HG02870 (cell line): ENCODE data around the gene PLOD1.
A peak's percentile ranks its signal among the peaks of the same experiment; 100 is the strongest.
"Not testable (repeated sequence)": the region's sequence is repeated elsewhere in the genome, so short reads cannot be mapped to it uniquely, and the experiment has no call there.

Experiments
- ATAC-seq: cut with Tn5 transposase; IDR thresholded peaks from one replicate; pipeline ENCODE4 v1.9.1; 2021; ENCODE audit warnings: mild to moderate bottlenecking, moderate library complexity; ENCODE audit not compliant: unreplicated experiment

The PLOD1 gene

GRCh38 chr1:11934302-11935056, at the start of gene PLOD1:
Gene PLOD1, plus strand, starts transcription at chr1:11934717. Its CDS starts 63 bp downstream, at chr1:11934780.
- peak; percentile 78 for ATAC-seq

DNA sequence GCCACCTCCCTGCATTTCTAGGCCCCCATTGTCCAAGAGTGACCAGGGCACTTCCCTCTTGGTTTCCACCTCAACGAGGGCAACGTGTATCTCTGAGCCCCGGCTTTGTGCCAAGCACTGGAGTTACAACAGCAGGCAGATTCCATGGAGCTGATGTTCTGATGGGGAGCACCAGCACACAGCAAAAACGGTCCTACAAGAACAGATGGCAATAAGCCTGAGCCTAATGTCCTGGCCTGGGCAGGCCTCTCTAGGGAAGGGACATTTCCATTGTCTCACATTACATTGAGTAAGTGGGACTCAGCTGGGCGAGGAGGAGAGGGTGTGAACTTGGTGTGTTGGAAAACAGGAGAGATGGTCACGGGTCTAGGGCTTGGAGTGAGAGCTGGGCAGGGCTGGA, 48.6 kb upstream of the PLOD1 start:
- no peak for ATAC-seq

DNA sequence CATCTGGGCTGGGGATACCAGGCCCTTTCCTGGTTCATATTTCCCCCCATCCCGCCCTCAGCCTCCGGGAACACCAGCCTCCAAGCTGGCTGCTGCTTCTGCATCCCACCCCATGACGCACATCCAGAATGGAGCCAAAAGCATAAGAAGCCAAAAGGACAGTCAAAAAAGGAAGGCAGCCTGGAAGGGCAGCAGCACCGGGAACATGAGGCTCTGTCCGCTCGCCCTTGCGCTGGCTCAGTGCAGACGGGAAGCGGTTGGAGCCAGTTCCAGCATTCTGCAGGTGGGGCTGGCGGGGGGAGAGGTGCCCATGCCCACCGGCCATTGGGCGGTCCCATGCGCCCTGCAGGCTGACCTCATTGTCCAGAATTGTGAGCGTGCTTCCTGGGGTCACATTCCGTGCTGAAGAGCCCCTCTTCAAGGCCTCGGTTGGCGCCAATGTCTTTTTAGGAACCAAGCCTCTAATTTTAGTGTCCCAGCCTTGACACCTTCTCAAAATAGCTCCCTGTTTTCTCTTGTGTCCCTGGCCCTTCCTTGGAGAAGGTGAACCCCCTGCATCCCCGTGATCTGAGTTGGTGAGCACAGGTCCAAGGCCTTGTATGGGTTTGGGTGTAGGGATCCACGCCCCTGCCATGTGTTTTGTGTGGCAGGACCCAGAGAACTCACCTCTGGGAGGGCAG, 47.4 kb upstream of the PLOD1 start:
- ATAC-seq: no peak

DNA sequence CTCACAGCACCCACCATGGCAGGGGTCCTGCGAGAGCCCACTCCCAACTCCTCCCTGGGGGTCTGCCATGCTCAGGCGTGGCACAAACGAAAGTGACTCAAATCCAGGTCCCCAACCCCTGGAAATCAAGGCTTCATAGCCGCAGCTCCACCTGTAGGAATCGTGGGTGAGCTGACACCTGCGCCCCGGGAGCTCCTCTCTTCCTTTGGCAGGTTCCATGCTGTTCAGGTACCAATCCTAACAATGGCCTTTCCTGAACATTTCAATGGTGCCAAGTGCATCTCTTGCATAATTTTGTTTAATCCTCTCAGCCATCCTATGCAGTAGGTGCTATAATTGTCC, 46.9 kb upstream of the PLOD1 start:
- no peak for ATAC-seq

- ATAC-seq: no peak
Measured at GRCh38 chr1:11888206-11888876, 46.2 kb upstream of the PLOD1 start.

DNA sequence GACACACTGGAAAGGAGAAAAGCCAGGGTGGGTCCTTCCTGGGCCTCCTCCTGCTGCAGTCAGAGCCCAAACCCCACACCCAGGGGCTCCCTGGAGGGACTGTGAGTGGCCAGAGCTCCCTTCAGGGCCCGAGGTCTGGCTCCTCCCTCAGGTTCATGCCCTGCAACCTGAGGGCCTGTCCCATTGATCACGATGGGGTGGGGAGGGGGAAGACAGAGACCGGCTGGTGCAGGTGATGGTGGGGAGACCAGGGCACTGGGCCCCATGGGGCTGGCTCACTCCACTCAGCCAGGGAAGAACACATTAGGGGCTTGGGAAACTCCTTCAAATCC, 45.7 kb upstream of the PLOD1 start:
- no peak for ATAC-seq

GRCh38 chr1:11891433-11892186, 42.9 kb upstream of the PLOD1 start:
- ATAC-seq: no peak

- no peak for ATAC-seq
Measured at GRCh38 chr1:11893907-11894251, 40.6 kb upstream of the PLOD1 start.

DNA sequence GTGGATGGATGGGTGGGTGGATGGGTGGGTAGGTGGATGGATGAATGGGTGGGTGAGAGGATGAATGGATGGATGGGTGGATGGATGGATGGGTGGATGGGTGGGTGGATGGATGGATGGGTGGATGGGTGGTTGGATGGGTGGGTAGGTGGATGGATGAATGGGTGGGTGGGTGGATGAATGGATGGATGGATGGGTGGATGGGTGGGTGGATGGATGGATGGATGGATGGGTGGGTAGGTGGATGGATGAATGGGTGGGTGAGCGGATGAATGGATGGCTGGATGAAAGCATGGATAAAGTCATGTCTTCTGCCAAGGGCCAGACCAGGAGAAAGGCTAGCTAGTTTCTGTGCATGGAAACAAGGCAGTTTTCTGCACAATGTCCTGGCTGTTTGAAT, 40.0 kb upstream of the PLOD1 start:
- ATAC-seq: not testable (repeated sequence)

- ATAC-seq: no peak
Measured at GRCh38 chr1:11898086-11898785, 36.3 kb upstream of the PLOD1 start.

GRCh38 chr1:11898831-11899467, 35.6 kb upstream of the PLOD1 start:
- ATAC-seq: no peak

DNA sequence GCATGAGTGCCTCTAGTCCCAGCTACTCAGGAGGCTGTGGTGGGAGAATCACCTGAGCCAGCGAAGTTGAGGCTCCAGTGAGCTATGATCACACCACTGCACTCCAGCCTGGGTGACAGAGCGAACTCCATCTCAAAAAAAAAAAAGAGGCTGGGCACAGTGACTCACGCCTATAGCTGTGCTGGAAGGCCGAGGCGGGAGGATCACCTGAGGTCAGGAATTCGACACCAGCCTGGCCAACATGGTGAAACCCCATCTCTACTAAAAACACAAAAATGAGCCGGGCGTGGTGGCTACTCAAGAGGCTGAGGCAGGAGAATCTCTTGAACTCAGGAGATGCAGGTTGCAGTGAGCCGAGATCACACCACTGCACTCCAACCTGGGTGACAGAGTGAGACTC, 33.1 kb upstream of the PLOD1 start:
- not testable (repeated sequence) for ATAC-seq

GRCh38 chr1:11903210-11903609, 31.3 kb upstream of the PLOD1 start:
- no peak for ATAC-seq

- not testable (repeated sequence) for ATAC-seq
Measured at GRCh38 chr1:11904156-11904555, 30.4 kb upstream of the PLOD1 start.

DNA sequence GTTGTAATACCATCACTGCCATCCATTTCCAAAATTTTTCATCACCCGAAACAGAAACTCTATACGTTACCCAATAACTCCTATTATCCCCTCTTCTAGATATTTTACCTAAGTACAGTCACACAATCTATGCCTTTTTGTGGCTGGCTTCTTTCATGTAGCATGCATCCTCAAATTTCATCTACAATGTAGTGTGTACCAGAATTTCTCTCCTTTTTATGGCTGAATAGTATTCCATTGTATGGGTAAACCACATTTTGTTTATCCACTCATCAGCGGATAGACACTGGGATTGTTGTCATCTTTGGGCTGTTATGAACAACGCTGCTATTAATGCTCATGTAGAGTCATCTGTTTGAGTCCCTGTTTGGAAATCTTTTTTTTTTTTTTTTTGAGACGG, 29.5 kb upstream of the PLOD1 start:
- ATAC-seq: no peak

- no peak for ATAC-seq
Measured at GRCh38 chr1:11906870-11907269, 27.6 kb upstream of the PLOD1 start.

GRCh38 chr1:11907275-11908094, 27.0 kb upstream of the PLOD1 start:
- ATAC-seq: peak; percentile 40

GRCh38 chr1:11908095-11908675, 26.3 kb upstream of the PLOD1 start:
- ATAC-seq: peak; percentile 52

- ATAC-seq: not testable (repeated sequence)
Measured at GRCh38 chr1:11910914-11911228, 23.6 kb upstream of the PLOD1 start.
